A673 (cell line): Measurements from ENCODE around the gene NTRK3. TPM values are rescaled to one million over a fixed set of nuclear protein-coding genes. Genes with fewer than 3 reads are reported as not detected.

Experiments used
- BruUV-seq: library from RNA; stranded (reverse); fragments of 400-500 nt; replicated peaks from 2 replicates; lab custom pipeline; 2021; lab: Mats Ljungman, UMichigan
- CTCF ChIA-PET: fragments of 300-600 bp; sonication (Branson Sonifier 250); formaldehyde crosslinking; loops from one replicate; lab custom pipeline; 2022; ENCODE audit warnings: antibody characterized with exemption; lab: Charles Lee
- POLR2A ChIA-PET: fragments of 300-600 bp; sonication (Branson Sonifier 250); formaldehyde crosslinking; loops from one replicate; lab custom pipeline; 2022; ENCODE audit warnings: antibody characterized with exemption; ENCODE audit not compliant: low non-redundant PET; lab: Charles Lee
- DNase-seq: peaks from one replicate; pipeline ENCODE4 v3.0.0-alpha.2; 2015; ENCODE audit warnings: low spot score
- H3K27ac ChIP-seq: fragments of 200-600 bp; sonication (generic); 2 replicates; pipeline ENCODE4 v1.5.1; 2016; ENCODE audit warnings: mixed run types, low read depth, mild to moderate bottlenecking, mixed read lengths, antibody characterized with exemption, low read length; ENCODE audit not compliant: poor library complexity, severe bottlenecking
- H3K27me3 ChIP-seq: fragments of 200-600 bp; sonication (generic); replicated peaks from 2 replicates; pipeline ENCODE4 v1.6.1; 2017; ENCODE audit warnings: mixed run types, low read depth, mild to moderate bottlenecking, mixed read lengths, antibody characterized with exemption, low read length; ENCODE audit not compliant: insufficient read depth, poor library complexity
- H3K36me3 ChIP-seq: fragments of 200-600 bp; sonication (generic); 2 replicates; pipeline ENCODE4 v1.6.1; 2016; ENCODE audit warnings: mixed run types, mild to moderate bottlenecking, mixed read lengths, antibody characterized with exemption, low read length; ENCODE audit not compliant: insufficient read depth, poor library complexity, severe bottlenecking
- H3K4me1 ChIP-seq: fragments of 200-600 bp; sonication (generic); 2 replicates; pipeline ENCODE4 v1.6.1; 2017; ENCODE audit warnings: mixed run types, mild to moderate bottlenecking, mixed read lengths, antibody characterized with exemption, low read length; ENCODE audit not compliant: insufficient read depth, poor library complexity, severe bottlenecking
- H3K4me3 ChIP-seq: fragments of 200-600 bp; sonication (generic); 2 replicates; pipeline ENCODE4 v1.5.1; 2016; ENCODE audit warnings: low read depth, mixed run types, mild to moderate bottlenecking, mixed read lengths, low read length; ENCODE audit not compliant: poor library complexity, severe bottlenecking
- H3K9me3 ChIP-seq: fragments of 200-600 bp; sonication (generic); 2 replicates; pipeline ENCODE4 v1.6.1; 2016; ENCODE audit warnings: mixed run types, low read depth, mild to moderate bottlenecking, mixed read lengths, antibody characterized with exemption, low read length; ENCODE audit not compliant: poor library complexity, severe bottlenecking
- CTCF ChIP-seq: fragments of 300-800, 200-600 bp; sonication (generic); conservative IDR thresholded peaks from 2 replicates; pipeline ENCODE4 v1.5.1; 2017; ENCODE audit warnings: low read depth, mild to moderate bottlenecking, antibody characterized with exemption, low read length, moderate library complexity, mixed read lengths
- EZH2 ChIP-seq: fragments of 200-600 bp; sonication (generic); IDR thresholded peaks from 2 replicates; pipeline ENCODE4 v1.6.1; 2017; ENCODE audit warnings: borderline replicate concordance, low read depth, mild to moderate bottlenecking, mixed read lengths, antibody characterized with exemption, low read length; ENCODE audit not compliant: poor library complexity, severe bottlenecking
- intact Hi-C: fragments of 100-400 bp; cut with micrococcal nuclease; formaldehyde crosslinking; loops from one replicate; pipeline ENCODE4 v1.10.0; 2022; ENCODE audit not compliant: unreplicated experiment
- total RNA-seq: library from RNA; stranded (reverse); gene quantifications from 2 replicates; pipeline ENCODE4 v1.2.3, GENCODE V29; 2021

The NTRK3 gene
- total RNA-seq, 1 experiment from 2014 or later, result not detected

- H3K27me3 ChIP-seq, result no peaks in the 10 kb centered on the region
- intact Hi-C loops, result no loop called here
- no TSS peak for BruUV-seq
- H3K9me3 ChIP-seq, result no peaks in the 10 kb centered on the region
- no peak for DNase-seq
- TF ChIP-seq CTCF, result no peak
- TF ChIP-seq EZH2, result no peak
- ChIA-PET POLR2A (no interaction called here), CTCF (no interaction called here)
- no peak overlapping the region for H3K4me3 ChIP-seq
- no peaks in the 10 kb centered on the region for H3K36me3 ChIP-seq
- no peaks in the 10 kb centered on the region for H3K4me1 ChIP-seq
- no peak overlapping the region for H3K27ac ChIP-seq
Measured at GRCh38 chr15:88100181-88100580, 156.4 kb downstream of the NTRK3 start.

GRCh38 chr15:88098361-88098760 lies 158.2 kb downstream of the NTRK3 start:
- H3K27me3 ChIP-seq, result no peaks in the 10 kb centered on the region
- intact Hi-C loops, result no loop called here
- no peak overlapping the region for H3K4me3 ChIP-seq
- BruUV-seq, result no TSS peak
- TF ChIP-seq EZH2, result no peak
- no peak for TF ChIP-seq CTCF
- H3K9me3 ChIP-seq, result no peaks in the 10 kb centered on the region
- POLR2A ChIA-PET, result no interaction called here
- no peaks in the 10 kb centered on the region for H3K4me1 ChIP-seq
- CTCF ChIA-PET, result no interaction called here
- no peak for DNase-seq
- H3K36me3 ChIP-seq, result no peaks in the 10 kb centered on the region
- H3K27ac ChIP-seq, result no peak overlapping the region

DNA sequence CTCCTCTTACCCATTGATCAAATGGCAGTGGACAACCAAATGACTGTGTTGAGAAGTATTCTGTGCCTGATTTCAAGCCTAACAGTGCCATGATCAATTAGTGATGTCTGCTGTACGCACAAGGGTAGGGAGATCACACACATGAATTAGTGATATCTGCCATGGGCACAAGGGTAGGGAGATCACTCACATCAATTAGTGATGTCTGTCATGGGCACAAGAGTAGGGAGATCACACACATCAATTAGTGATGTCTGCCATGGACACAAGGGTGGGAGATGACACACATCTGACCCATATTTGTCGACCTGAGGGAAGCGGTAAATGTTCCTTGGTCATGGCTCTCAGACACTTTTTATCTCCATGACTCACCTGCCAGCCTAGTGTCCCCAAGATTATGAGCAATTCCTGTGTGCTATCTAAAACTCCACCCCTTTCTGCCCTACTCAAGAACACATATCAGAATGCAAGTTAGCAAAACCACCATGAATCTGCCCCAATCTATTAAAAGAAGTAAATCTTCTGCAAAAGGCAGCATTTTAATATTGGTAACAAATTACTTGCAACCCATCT lies 165.0 kb downstream of the NTRK3 start:
- Histone ChIP-seq H3K4me1 (no peaks in the 10 kb centered on the region), H3K4me3 (no peak overlapping the region), H3K27ac (no peak overlapping the region), H3K27me3 (no peaks in the 10 kb centered on the region), H3K36me3 (no peaks in the 10 kb centered on the region), H3K9me3 (no peaks in the 10 kb centered on the region)
- ChIA-PET POLR2A (no interaction called here), CTCF (no interaction called here)
- DNase-seq, result no peak
- TF ChIP-seq CTCF, result no peak
- no peak for TF ChIP-seq EZH2
- intact Hi-C loops, result no loop called here
- no TSS peak for BruUV-seq
